ENCODE data around the gene NKD2.

GRCh38 chr5:1034986-1035385, 26.4 kb downstream of the NKD2 start:
- TF ChIP-seq TAF1 (IDR thresholded peaks at IDR 0.05; ENCODE audit: borderline replicate concordance, insufficient read depth, low read length) = no peak
- TF ChIP-seq POLR2AphosphoS5 (IDR thresholded peaks at IDR 0.05; ENCODE audit: low read depth, low read length) = no peak
- no peak for TF ChIP-seq REST (IDR thresholded peaks at IDR 0.05; ENCODE audit: insufficient read depth in 1 of 2, low read depth in 2 of 2, low read length in 2 of 2)

Measured in PFSK-1 (cell line).